Urothelium cell line (cell line): ENCODE measurements around the gene NCOA4.
"Not testable (repeated sequence)": the region's sequence is repeated elsewhere in the genome, so short reads cannot be mapped to it uniquely, and the experiment has no call there.

ENCODE experiments used
- DNase-seq: peaks from one replicate; pipeline ENCODE4 v3.0.0; 2011; ENCODE audit warnings: low spot score, mixed read lengths
- FAIRE-seq: peaks from 2 replicates; lab custom pipeline; 2011; peaks lifted over from hg19 to GRCh38; lab: Jason Lieb, UNC

NCOA4 gene

DNA sequence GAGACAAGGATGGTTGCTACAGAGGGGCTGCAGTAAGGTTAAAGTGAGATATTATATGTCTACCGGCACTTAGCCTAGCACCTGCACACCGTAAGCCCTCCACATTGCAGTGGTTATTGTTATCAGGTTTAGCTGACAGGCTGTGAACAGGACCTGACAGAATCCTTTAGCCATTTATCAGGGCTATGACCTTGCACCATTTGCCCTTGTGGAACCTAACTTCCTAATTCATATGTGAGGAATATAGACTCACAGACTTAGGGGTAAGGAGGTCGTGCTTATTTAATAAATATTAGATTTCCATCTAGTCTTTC lies 10.1 kb downstream of the NCOA4 start:
- FAIRE-seq = no peak
- DNase-seq = no peak

DNA sequence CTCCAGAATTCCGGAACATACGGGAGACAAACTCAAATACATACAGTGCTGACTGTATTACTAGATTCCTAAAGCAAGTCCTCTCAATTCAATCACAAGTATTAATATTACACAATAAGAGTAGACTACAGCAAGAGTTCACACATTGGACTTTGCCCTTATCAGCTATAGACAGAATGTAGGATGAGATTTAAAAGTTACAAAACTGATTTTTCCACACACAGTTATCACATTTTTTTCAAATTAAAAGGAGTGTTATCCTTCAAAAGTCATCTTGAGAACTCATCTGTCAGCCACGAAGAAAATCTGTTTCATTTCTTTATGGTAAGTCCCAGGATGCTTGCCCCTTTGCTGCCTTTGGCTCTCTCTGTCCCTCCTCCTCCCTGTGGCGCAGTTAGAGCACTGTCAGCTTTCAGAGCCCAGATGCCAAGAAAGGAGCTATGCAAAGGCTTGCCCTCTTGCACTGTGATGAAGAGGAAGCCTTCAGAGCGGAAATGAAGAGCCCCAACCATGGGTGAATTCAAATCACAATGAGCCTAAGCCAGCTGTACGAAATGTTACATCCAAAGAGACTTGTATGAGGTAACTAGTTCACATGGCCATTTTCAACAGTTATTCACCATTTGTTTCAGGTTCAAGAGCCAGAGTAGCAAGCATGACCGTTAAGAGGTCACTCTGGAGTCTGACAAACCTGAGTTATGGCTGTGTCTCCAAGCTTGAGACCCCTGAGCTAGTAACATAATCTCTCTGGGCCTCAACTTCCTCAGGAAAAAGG lies 10.7 kb downstream of the NCOA4 start:
- FAIRE-seq (no peak), DNase-seq (no peak)

DNA sequence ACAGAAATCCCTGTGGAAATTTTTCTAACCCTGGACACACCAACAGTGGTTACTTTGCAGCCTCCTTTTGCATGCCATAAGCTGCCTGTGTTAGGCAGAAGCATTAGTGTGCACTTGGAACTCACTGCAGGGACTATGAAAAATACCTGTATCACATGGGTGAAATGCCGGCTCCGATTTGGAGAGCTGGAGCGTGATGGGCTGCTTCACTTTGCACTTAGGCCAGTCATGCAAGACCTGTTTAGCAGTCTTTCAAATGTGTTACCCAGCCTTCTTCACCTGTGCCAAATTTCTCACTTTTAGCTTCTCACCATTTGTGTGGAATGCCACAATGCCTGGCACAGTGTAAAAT lies 11.3 kb downstream of the NCOA4 start:
- no peak for FAIRE-seq
- no peak for DNase-seq

DNA sequence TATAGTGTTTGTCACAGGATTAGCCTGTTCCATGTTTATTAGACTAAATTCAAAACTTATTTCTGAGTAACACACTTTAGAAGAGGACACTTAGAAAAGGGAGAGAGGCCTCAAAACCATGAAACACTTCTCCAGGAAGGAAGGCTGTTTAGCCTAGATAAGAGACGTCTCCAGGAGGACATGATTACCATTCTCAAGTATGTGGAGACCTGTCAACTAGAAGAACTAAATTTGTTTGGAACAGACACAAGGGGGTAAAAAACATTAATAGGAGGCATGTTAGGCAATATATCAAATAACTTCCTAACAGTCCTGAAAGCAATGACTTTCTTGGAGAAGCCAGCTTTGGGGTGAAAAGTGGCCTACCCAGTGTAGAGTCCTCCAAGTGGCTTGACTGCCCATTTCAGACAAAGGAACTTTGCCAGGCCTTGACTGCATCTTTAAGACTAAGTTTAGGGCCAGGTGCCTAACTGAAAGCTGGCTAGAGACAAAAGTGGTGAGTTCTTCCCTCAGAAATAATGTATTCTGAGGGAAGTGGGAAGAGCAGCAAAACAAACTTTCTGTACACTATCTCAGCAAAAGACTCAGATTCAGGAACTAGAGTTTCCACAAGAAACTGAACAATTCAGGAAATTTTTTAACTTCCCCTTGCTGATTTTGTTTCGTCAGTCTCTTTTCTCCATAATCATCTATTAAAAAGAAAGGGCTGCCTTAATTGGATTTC lies 11.8 kb downstream of the NCOA4 start:
- no peak for DNase-seq
- FAIRE-seq = no peak

DNA sequence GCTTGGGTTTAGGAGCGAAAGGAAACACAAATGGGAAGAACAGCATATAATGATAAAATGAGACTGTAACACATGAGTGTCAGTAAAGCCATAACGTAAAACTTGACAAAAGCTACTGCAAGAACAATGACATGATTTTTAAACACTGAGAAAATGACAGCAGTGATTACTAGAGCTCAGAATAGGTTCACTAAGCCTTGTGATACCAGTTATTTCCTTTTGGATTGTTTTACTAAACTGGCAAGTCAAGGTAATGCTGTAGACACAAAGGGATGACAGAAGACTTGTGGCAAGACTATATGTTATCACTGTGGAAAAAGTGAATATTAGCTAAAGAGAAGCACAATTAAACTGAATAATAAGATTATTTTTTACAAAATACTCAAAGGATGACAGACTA lies 12.7 kb downstream of the NCOA4 start:
- no peak for FAIRE-seq
- no peak for DNase-seq

DNA sequence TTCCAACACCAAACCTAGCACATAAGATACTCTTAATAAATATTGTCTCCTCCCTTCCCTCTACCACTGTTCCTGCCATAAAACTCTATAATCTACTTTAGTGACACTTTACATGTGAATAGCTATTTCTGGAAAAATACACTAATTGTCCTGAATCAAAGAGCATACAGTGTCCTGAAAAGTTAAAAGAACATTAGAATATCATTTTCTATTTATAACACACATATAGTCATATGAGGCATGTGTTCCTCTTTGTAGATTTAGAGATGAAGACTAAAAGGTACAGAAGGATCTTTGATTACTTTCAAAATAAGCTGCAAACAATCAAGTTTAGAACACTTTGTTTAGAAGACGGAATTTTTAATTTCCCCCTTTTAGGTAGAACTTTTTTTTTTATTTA lies 13.6 kb downstream of the NCOA4 start:
- no peak for DNase-seq
- FAIRE-seq = no peak

DNA sequence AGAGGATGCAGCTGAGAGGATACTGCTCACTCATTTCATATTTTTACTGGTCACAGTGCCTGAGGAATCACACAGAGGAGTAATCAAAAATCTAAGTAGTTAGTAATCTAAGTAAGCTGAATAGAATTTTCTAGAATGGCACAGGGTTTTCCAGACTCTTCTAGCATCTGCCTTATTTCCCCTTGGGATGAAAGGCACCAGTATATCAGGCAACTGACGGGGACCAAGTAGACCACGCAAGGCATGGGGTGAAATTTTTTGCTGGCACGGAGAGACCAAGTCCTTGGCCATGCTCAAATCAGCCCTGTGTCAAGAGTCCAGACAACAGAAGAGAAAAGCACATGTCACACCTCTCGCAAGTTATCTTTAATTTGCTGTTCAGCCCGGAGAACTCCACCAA lies 14.2 kb downstream of the NCOA4 start:
- DNase-seq (no peak), FAIRE-seq (no peak)

DNA sequence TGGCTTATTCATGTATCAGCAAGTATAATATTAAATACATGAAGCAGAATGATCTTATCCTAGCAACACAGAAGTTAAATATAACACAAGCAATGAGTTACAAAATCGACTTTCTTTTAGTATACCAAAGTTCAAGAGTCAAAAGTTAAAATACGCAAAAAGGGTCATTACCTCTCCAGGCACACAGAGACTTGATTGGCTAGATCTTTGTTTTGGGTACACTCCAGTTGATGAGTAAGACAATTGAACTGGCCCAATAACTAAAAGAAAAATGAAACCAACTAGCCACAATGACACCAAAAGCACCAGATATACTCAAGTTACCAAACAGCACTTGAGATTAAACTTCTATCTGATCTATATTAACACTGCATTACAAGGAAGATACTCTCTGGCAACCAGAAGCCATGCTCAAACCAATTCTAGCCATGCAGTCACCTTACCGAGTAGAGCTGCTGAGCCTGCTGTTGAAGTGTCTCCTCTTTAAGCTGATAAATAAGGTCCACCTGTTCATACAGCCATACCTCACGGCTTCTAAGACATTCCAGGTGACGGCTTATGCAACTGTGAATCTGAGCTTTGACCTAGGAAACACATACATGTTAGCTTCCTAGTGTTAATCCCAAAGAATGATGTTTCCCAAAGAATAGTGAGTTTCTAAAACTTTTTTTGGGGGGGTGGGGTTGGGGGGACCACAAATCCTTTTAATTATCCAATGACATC lies 15.6 kb downstream of the NCOA4 start:
- FAIRE-seq (no peak), DNase-seq (no peak)

DNA sequence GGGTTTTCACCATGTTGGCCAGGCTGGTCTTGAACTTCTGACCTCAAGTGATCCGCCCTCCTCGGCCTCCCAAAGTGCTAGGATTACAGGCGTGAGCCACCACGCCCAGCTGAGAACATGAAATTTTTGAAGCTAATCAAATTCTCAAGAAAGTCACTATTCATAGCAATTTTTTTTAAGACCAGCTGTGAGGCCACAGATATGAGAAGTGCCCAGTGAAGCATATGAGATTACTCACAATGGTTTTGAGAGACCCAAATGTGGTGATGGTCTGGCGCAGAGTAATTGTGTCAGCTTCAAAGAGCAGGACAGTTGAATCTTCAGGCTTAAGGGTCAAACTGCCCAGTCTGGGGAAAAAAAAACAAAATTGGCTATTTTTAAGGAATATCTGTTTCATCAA lies 16.2 kb downstream of the NCOA4 start:
- DNase-seq (no peak), FAIRE-seq (no peak)

DNA sequence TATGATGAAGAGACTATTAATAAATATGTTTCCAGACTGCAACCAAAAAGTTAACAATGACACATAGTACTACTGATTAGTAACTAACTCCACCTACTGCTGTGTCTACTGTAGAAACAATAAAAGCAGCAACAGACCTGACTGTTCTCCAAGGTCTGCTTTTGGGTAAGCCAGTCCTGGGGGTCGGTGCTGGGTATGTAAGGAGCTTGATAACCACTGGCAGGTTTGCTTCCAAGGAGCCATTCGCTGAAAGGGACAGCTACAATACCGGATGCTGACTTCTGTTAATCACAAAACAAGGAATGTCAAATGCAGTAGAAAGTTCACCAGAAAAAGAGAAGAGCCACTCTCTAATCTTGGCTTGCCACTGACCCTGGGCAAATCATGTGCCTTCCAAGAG lies 17.7 kb downstream of the NCOA4 start:
- no peak for DNase-seq
- no peak for FAIRE-seq

DNA sequence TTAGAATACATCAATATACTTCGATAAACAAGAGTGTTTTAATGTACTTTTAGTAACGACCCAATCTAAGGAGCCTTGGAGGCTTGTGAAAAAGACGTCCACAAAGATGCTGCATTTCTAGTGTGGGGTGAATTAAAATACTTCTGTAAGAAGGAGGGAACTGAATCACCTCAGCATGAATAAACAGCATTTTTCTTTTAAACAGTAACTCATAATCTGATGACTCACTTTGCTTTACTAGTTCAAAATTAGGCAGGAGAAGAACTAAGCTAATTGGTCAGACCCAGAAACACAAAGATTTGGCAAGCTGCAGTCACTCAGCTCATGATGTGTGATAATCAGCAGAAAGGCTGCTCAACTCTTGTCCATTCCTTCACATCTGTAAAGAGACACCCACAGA lies 24.2 kb downstream of the NCOA4 start:
- DNase-seq (no peak), FAIRE-seq (no peak)

DNA sequence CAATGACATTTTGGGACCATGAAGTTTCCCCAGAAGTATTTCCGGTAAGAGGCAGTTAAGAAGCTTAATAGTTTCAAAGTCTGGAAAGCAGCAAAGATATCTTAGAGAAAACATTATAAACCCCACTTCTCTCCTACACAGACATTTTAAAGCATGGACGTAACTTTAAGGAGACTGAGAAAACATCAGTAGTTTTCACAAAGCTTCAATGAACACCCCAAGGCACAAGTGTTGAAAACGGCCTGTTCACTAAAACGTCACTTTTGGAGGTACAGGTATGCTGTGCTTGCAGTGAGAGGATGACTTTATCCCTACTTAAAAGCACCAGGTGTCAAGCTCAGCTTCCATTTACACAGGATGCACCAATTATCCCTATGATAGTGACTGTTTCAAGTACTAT lies 25.0 kb downstream of the NCOA4 start:
- FAIRE-seq (no peak), DNase-seq (no peak)

DNA sequence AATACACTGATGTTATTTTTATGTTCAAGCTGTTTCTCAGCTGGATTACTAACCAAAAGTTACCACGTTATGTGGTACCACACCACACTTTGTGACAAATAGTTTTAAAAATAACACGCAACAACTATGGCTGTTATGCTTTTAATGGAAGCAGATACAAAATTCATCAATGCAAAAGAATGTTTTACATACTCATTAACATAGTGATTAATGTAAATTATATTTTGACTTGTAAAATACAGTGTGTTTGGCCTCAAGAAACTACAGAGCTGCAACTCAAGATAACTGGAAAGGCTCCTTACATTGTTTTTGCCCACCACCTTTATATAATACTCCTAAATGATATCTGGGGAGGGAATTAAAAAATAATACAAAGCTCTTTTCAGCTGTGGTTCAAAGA lies 25.5 kb downstream of the NCOA4 start:
- FAIRE-seq = no peak
- no peak for DNase-seq

DNA sequence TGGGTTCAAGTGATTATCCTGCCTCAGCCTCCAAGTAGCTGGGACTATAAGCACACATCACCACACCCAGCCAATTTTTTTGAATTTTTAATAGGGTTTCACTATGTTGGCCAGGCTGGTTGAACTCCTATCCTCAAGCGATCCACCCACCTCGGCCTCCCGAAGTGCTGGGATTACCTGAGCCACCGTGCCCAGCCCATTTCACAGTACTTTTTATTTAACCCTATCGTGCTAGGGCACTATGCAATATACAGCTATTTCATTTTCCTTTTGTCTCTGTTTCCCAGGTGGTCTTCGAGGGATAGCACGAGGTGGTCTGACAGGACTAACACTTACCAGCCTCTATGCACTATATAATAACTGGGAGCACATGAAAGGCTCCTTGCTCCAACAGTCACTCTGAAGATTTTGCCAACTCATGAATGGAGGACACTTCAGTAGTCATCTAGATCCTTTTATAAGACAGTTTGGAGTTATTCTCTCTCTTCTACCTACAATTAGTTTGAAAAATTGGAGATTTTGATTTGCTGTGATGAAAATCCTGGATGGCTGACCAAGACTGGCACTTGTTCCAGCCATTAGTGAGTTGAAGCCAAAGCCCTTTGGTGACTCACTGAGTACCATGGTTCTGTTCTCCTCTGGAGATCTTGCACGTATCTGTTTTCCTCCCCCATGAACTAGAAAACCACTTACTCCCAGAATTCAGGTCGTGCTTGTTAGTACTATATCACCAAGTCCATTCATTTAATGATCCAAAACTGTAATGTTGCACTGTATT lies 27.3 kb downstream of the NCOA4 start:
- no peak for FAIRE-seq
- DNase-seq = no peak

DNA sequence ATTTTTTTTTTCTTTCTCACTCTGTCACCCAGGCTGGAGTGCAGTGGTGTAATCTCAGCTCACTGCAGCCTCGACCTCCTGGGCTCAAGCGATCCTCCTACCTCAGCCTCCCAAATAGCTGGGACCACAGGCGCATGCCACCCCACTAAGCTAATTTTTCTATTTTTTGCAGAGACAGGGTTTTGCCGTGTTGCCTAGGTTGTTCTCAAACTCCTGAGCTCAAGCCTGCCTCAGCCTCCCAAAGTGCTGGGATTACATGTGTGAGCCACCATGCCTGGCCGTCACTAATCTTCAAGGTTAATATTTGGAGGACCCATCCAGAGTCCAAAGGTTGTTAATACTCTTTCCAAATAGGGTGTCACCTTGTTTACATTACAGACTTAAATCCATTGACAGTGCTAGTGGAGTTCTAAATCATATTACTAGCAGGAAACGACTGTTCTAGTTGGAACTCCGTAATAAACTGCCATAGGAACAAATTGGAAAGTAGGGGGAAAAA lies 28.2 kb downstream of the NCOA4 start:
- DNase-seq, FAIRE-seq: not testable (repeated sequence)

DNA sequence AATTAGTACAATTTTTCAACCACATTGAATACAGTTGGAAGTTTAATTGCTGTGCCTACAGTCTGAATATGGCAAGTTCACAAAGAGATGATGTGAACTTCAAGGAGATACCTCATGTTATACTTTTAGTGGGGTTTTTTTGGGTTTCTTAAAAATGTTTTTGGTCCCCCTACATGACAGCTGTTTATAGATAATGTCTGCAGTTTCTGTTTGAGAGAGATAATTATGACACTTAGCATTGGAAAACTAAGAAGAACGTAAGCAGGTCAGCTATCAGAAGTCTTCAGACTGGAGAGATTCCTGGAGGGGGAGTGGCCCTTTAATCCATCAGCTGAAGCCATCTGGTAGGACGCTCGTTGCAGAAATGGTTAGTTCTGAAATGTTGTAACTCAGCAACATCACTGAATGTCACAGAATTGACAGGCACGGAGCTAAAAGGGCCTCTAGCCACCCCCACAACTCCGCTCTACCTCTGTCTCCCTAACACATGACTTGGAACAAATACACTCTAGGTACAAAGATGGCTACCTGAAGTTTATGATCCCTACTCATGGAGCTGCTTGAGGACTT lies 29.2 kb downstream of the NCOA4 start:
- FAIRE-seq (no peak), DNase-seq (no peak)

DNA sequence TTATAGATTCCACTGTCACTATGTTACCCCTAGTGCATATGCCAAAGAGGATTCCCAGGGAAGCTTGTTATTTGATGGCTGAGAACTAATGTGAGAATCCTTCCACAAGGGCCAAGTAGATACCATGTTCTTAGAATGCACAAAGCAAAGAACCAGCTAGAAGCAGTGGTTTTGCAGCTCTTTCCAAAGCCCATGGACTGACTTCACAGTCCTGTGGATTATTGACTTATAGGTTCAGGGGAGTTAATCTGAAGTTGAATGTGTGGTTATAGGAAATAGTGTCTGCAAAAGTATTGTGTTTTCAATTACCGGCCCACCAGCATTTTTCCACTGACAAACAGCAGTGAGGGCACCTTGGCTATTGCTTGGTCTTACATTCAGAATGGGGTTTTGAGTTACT lies 29.9 kb downstream of the NCOA4 start:
- FAIRE-seq (no peak), DNase-seq (no peak)

DNA sequence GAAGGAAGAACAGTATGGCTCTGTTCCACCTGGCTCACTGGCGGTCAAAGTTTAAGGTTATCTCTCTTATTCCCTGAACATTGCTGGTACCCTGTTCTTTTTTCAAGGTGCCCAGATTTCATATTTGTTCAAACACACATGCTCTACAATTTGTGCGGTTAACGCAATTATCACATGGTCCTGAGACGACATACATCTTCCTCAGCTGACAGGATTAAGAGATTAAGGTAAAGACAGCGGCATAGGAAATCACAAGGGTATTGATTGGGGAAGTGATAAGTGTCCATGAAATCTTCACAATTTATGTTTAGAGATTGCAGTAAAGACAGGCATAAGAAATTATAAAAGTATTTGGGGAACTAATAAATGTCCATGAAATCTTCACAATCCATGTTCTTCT lies 30.5 kb downstream of the NCOA4 start:
- not testable (repeated sequence) for FAIRE-seq, DNase-seq

DNA sequence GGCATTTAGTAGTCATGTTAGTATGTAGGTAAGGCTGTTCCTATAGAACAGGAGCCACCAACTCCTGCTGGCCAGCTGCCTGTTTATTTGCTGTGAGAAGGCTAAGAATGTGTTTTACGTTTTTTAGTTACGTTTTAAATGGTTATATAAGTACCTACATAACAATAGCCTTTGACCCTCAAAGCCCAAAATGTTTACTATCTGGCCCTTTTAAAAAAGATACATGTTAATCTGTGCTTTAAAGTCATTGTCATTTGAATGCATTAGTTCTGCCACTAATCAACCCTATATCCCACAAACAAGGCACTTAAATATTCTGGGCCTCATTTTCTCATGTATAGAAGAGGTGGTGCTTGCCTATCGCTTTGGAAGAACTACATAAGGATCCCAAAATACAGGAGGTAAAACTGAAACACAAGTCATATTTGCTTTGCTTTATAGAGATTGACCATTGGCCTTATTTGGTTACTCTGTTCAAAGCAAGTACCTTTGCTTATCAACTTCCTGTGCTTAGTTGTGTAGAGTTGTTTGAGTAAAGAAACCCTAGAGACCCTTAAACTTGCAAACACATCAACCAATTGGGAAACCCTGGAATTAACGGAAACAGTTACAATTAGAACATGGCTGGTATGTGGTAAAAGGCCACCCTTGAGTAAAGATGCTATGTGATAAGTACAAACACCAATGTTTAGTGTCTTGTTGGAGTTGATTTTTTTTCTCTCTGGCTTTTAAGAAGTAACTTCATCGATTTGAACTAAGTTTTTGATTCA lies 32.2 kb downstream of the NCOA4 start:
- DNase-seq (no peak), FAIRE-seq (no peak)

DNA sequence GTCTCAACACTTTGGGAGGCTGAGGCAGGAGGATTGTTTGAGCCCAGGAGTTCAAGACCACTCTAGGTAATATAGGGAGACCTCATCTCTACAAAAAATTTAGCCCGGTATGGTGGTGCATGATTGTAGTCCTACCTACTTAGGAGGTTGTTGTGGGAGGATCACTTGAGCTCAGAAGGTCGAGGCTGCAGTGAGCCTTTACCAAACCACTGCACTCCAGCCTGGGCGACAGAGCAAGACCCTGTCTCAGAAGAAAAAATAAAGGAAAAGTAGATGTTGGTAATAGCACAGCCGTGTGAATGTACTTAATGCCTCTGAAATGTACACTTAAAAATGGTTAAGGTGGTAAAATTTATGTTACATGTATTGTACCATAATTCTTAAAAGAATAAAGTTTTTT lies 32.9 kb downstream of the NCOA4 start:
- FAIRE-seq = no peak
- no peak for DNase-seq
